Peyer's patch (tissue), 4 donors: ENCODE results near the gene PDLIM5. TPM values are rescaled to one million over a fixed set of nuclear protein-coding genes. Genes with fewer than 3 reads are reported as not detected.
"Not testable (repeated sequence)": the region's sequence is repeated elsewhere in the genome, so short reads cannot be mapped to it uniquely, and the experiment has no call there.

Experiments used
- DNase-seq, 3 donors: peaks; one replicate each; pipeline ENCODE4 v3.0.0-alpha.2; 2017 to 2019
- H3K27ac ChIP-seq, 4 donors: fragments of 200-600 bp; sonication (generic); one replicate each; pipeline ENCODE4 v1.5.1; 2016 to 2019
- H3K27me3 ChIP-seq, 2 donors: fragments of 200-600 bp; sonication (generic); one replicate each; pipeline ENCODE4 v1.5.1; 2019
- H3K36me3 ChIP-seq, 3 donors: fragments of 200-600 bp; sonication (generic); one replicate each; pipeline ENCODE4 v1.5.1; 2016 to 2019
- H3K4me1 ChIP-seq, 4 donors: fragments of 200-600 bp; sonication (generic); one replicate each; pipeline ENCODE4 v1.5.1; 2016 to 2019
- H3K4me3 ChIP-seq, 4 donors: fragments of 200-600 bp; sonication (generic); 1 replicate in 3 of 4; 2 replicates in 1 of 4; pipeline ENCODE4 v1.5.1; 2016 to 2019; ENCODE audit warnings: mild to moderate bottlenecking in 1 of 4
- H3K9me3 ChIP-seq, 4 donors: fragments of 200-600 bp; sonication (generic); one replicate each; pipeline ENCODE4 v1.5.1; 2016 to 2019; ENCODE audit warnings: mild to moderate bottlenecking in 1 of 4
- CTCF ChIP-seq, 6 experiments: fragments of 450-650 bp in 4 of 6; fragments of 200-600 bp in 2 of 6; sonication (generic) in 1 of 6; IDR thresholded peaks; one replicate each; pipeline ENCODE4 v1.5.1; 2017 to 2019; ENCODE audit warnings: antibody characterized with exemption in 6 of 6, mild to moderate bottlenecking in 3 of 6, moderate library complexity in 1 of 6
- POLR2A ChIP-seq, 2 donors: fragments of 450-650 bp; IDR thresholded peaks; one replicate each; pipeline ENCODE4 v1.5.1; 2017; ENCODE audit warnings: antibody characterized with exemption in 2 of 2, mild to moderate bottlenecking in 2 of 2, moderate library complexity in 2 of 2
- total RNA-seq, 4 donors: library from RNA; depleted of rRNA; stranded (reverse); fragments of >200 nt; gene quantifications; one replicate each; pipeline ENCODE4 v1.1.0, GENCODE V29; 2016

Gene PDLIM5
- total RNA-seq, 4 donors from 2014 or later: 112 to 197 (median 158) TPM

DNA sequence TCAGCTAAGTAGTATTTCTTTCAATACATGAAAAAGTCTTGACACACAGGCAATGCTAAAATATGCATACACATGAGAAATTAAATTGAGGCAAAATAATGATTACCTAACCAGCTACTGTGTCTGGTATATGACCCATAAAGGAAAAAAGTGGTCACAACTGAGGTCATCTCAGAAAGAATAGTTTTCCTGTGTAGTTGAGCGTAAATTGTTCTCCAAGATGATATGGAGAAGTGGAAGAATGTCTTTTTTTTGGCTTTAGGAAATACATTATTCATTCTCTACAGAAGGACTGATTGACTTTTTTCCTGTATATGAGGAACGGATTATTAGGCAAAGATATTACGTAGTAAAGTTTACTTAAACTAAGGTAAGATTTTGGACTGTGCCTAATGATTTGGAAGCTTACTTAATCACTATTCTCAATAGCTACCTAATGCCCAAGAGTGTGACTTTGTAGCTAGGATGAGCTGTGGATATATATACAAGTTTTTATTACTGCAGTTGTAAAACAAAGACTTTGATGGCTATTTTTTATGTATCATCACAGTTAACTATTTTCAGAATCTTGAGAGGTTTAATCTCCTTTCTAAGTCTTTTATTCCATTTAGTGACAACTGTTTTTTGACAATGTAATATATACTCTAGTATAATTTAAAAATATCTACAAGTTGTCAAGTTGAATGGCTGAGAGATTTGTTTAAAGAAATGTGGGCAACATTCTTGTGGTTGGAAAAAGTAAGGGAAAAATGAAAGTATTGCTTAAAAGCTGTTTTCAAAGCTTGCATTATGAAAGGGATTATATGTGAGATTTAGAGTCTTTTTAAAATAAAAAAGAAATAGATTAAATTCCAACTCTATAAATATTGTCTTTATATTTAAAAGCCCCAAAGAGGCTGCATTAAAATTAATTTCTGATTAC, 100.2 kb downstream of the PDLIM5 start:
- Histone ChIP-seq H3K36me3 (no peaks in the 10 kb centered on the region), H3K27me3 (no peaks in the 10 kb centered on the region), H3K4me3 (no peak overlapping the region), H3K9me3 (no peaks in the 10 kb centered on the region), H3K27ac (no peak overlapping the region), H3K4me1 (peaks cover 0 to 5% (median 0%) of the 10 kb centered on the region in 4 donors)
- DNase-seq: no peak
- TF ChIP-seq POLR2A (IDR thresholded peaks at IDR 0.05) (no peak), CTCF (IDR thresholded peaks at IDR 0.05) (no peak)

DNA sequence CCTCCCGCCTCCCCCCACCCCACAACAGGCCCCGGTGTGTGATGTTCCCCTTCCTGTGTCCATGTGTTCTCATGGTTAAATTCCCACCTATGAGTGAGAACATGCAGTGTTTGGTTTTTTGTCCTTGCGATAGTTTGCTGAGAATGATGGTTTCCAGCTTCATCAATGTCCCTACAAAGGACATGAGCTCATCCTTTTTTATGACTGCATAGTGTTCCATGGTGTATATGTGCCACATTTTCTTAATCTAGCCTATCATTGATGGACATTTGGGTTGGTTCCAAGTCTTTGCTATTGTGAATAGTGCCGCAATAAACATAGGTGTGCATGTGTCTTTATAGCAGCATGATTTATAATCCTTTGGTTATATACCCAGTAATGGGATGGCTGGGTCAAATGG, 104.3 kb downstream of the PDLIM5 start:
- not testable (repeated sequence) for H3K27ac ChIP-seq, H3K4me3 ChIP-seq, H3K27me3 ChIP-seq, H3K36me3 ChIP-seq, DNase-seq, H3K9me3 ChIP-seq, H3K4me1 ChIP-seq

- H3K36me3 ChIP-seq, H3K27me3 ChIP-seq, H3K4me1 ChIP-seq, DNase-seq, H3K4me3 ChIP-seq, H3K9me3 ChIP-seq, H3K27ac ChIP-seq: not testable (repeated sequence)
These were observed 105.9 kb downstream of the PDLIM5 start for GRCh38 chr4:94557632-94558031.

DNA sequence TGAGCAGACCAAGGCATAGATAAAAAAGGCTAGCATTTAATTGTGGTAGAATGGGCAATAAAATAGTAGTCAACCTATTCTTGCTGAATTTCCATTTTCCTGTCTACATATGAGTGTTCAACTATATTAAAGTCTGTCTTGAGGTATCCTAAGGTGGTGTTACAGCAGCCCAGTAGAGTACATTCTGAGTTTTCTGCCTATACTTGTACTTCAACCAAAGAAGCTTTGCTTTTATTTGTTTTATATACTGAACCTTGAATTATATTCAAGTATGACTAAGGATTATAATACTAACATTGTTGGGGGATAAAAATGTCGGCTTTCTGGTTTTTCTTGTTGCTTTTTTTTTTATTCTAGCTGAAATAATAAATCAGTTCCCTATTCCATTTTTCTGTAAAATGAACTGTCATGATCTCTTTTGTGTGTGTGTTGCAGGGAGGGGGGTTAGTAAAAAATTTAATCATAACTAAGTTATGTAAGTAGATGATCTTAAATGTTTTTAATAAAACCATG, 106.7 kb downstream of the PDLIM5 start:
- Histone ChIP-seq H3K4me1 (peaks cover 0 to 2% (median 0%) of the 10 kb centered on the region in 4 donors), H3K9me3 (no peaks in the 10 kb centered on the region), H3K4me3 (no peak overlapping the region), H3K27me3 (no peaks in the 10 kb centered on the region), H3K27ac (no peak overlapping the region), H3K36me3 (no peaks in the 10 kb centered on the region)
- DNase-seq: no peak
- no peak for TF ChIP-seq CTCF (IDR thresholded peaks at IDR 0.05)
- no peak for TF ChIP-seq POLR2A (IDR thresholded peaks at IDR 0.05)

DNA sequence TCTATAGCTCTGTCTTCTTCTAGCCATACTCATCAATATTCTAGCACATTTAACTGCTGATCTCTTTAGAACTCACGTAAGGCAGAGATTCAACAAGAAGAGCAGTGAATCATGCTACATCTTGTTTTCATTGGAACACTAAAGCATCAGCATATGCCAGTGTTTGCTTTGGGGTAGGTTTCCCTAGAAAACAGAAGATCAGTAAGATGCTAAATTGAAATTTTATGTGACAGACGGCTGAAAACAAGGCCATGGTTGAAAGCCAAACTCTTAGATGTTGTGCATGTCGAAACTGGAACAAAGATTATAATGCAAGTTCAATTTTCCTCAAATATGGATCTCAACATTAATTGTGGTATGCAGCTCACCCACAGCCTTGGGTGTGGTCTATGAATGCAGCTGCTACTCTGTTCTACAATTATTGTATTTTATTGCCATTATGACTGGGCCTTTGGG, 107.6 kb downstream of the PDLIM5 start:
- no peak for TF ChIP-seq POLR2A (IDR thresholded peaks at IDR 0.05)
- TF ChIP-seq CTCF (IDR thresholded peaks at IDR 0.05): no peak
- no peak overlapping the region for H3K4me3 ChIP-seq
- H3K27ac ChIP-seq: no peak overlapping the region
- DNase-seq: no peak
- H3K36me3 ChIP-seq: no peaks in the 10 kb centered on the region
- H3K27me3 ChIP-seq: no peaks in the 10 kb centered on the region
- H3K4me1 ChIP-seq: peaks cover 0 to 8% (median 0%) of the 10 kb centered on the region in 4 donors
- H3K9me3 ChIP-seq: no peaks in the 10 kb centered on the region

DNA sequence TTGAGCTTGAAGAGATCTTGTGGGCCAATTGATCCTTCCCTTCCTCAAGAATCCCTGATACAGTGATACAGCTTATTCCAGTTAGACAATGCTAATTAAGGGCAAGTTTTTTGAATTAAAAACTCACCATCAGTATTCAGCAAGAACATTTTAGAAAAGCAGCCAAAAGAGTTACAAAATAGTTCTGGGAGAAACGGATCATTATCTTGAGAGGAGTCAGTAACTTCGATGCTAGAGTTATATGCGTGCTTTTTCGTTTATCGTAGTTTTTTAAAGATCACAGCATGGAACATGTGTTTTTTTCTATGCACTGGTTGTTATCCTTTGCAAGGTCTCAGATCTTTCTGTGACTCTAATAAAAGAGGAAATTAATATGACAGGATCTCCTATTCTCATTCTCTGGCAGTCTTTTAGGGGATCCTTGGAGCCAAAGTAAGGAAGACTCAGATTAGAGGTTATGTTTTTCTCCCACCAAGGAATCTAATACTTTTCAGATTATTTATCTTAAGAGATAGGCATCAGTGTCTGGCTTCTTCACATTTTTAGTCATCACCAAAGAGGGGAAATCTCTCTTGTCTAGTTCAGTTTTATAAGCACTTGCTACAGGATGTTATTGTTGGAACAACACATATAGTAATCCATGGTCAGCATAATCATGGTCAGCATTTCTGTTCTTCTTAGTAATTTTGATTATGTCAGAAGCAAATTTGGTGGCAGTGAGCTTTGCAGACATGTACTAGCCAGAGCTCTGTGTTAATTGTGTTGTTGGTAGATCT, 109.7 kb downstream of the PDLIM5 start:
- Histone ChIP-seq H3K27ac (peak overlapping the region in 1 of 4 donors; percentile 10), H3K36me3 (no peaks in the 10 kb centered on the region), H3K4me1 (peaks cover 0 to 8% (median 0%) of the 10 kb centered on the region in 4 donors)

GRCh38 chr4:94562285-94562684, 110.5 kb downstream of the PDLIM5 start:
- Histone ChIP-seq H3K27me3 (no peaks in the 10 kb centered on the region), H3K4me3 (no peak overlapping the region), H3K36me3 (no peaks in the 10 kb centered on the region), H3K27ac (no peak overlapping the region), H3K4me1 (peaks cover 0 to 8% (median under 1%) of the 10 kb centered on the region in 4 donors), H3K9me3 (no peaks in the 10 kb centered on the region)
- TF ChIP-seq CTCF (IDR thresholded peaks at IDR 0.05) (no peak), POLR2A (IDR thresholded peaks at IDR 0.05) (no peak)
- DNase-seq: no peak

More for the DNA sequence above, 109.7 kb downstream of the PDLIM5 start:
- Histone ChIP-seq H3K4me3 (no peak overlapping the region), H3K9me3 (no peaks in the 10 kb centered on the region), H3K27me3 (no peaks in the 10 kb centered on the region)
- DNase-seq: no peak
- no peak for TF ChIP-seq POLR2A (IDR thresholded peaks at IDR 0.05)
